Spleen (tissue), 11 donors: ENCODE measurements around the gene SUB1. TPM values are rescaled to one million over a fixed set of nuclear protein-coding genes. Genes with fewer than 3 reads are reported as not detected.

Experiments
- DNase-seq: peaks from one replicate; pipeline ENCODE4 v3.0.0-alpha.2; 2020
- H3K27ac ChIP-seq, 8 donors: fragments of 200-600 bp; sonication (generic) in 7 of 8; 1 replicate in 4 of 8; 2 replicates in 4 of 8; pipeline versions ENCODE4 v1.5.0 to v1.8.0; 2016 to 2021; ENCODE audit warnings: inconsistent platforms in 4 of 8, mild to moderate bottlenecking in 4 of 8, moderate library complexity in 1 of 8
- H3K27me3 ChIP-seq, 7 donors: fragments of 200-600 bp; sonication (generic) in 6 of 7; replicated peaks in 1 of 7; 1 replicate in 4 of 7; 2 replicates in 3 of 7; pipeline versions ENCODE4 v1.5.0 to v1.8.0; 2016 to 2021; ENCODE audit warnings: inconsistent platforms in 3 of 7, mild to moderate bottlenecking in 1 of 7
- H3K36me3 ChIP-seq, 6 donors: fragments of 200-600 bp; sonication (generic) in 5 of 6; 1 replicate in 4 of 6; 2 replicates in 2 of 6; pipeline versions ENCODE4 v1.5.0 to v1.8.0; 2016 to 2021; ENCODE audit warnings: inconsistent platforms in 2 of 6
- H3K4me1 ChIP-seq, 6 donors: fragments of 200-600 bp; sonication (generic) in 5 of 6; 1 replicate in 3 of 6; 2 replicates in 3 of 6; pipeline versions ENCODE4 v1.5.0 to v1.8.0; 2016 to 2021; ENCODE audit warnings: inconsistent platforms in 3 of 6
- H3K4me3 ChIP-seq, 8 donors: fragments of 200-600 bp; sonication (generic) in 7 of 8; 1 replicate in 4 of 8; 2 replicates in 4 of 8; pipeline versions ENCODE4 v1.5.0 to v1.8.0; 2016 to 2021; ENCODE audit warnings: inconsistent platforms in 4 of 8, mild to moderate bottlenecking in 4 of 8, moderate library complexity in 2 of 8
- H3K9me3 ChIP-seq, 8 donors: fragments of 200-600 bp; sonication (generic) in 7 of 8; 1 replicate in 4 of 8; 2 replicates in 4 of 8; pipeline versions ENCODE4 v1.5.0 to v1.8.0; 2016 to 2021; ENCODE audit warnings: inconsistent platforms in 4 of 8
- CTCF ChIP-seq, 11 experiments: fragments of 200-600 bp in 7 of 11; fragments of 450-650 bp in 4 of 11; sonication (generic) in 4 of 11; IDR thresholded peaks in 8 of 11; conservative IDR thresholded peaks in 3 of 11; 1 replicate in 7 of 11; 2 replicates in 4 of 11; pipeline versions ENCODE4 v1.4.0 to v1.8.0; 2016 to 2021; ENCODE audit warnings: antibody characterized with exemption in 11 of 11, inconsistent platforms in 4 of 11, mild to moderate bottlenecking in 1 of 11
- POLR2A ChIP-seq, 3 donors: fragments of 450-650 bp; IDR thresholded peaks; one replicate each; pipeline ENCODE4 v1.5.1; 2017; ENCODE audit warnings: antibody characterized with exemption in 3 of 3, mild to moderate bottlenecking in 1 of 3
- POLR2AphosphoS5 ChIP-seq, 3 donors: sonication (generic); formaldehyde crosslinking; IDR thresholded peaks; one replicate each; pipeline ENCODE4 v1.5.1; 2017; ENCODE audit warnings: antibody characterized with exemption in 3 of 3
- WGBS, 5 donors: extraction: QIAGEN DNeasy Blood & Tissue Kit in 3 of 5; methylation state at CpG; one replicate each; pipeline versions ENCODE4 v1.1.5 to v1.1.7; 2013 to 2018; 5-methylcytosine and 5-hydroxymethylcytosine counted together
- intact Hi-C: fragments of 100-400 bp; cut with DNase I; formaldehyde crosslinking; loops from one replicate; pipeline ENCODE4 v1.15.0; 2023; ENCODE audit warnings: low total_unique reads
- polyA plus RNA-seq, 3 donors: library from polyadenylated mRNA; stranded (reverse); fragments of 200-250 nt; gene quantifications; one replicate each; pipeline ENCODE4 v1.2.1, GENCODE V29; 2013
- total RNA-seq, 7 donors: library from RNA; depleted of rRNA in 3 of 7; stranded (reverse); fragments of >200 nt in 3 of 7; fragmentation: NEBNext Ultra II Directional in 4 of 7; extraction: Animal tissue kit (Norgen Biotek cat#: 25700) in 4 of 7; gene quantifications; one replicate each; pipeline versions ENCODE4 v1.1.0 to v1.2.1, GENCODE V29; 2016 to 2021
- donor health status: healthy with polysubstance abuse.
- donor health status: DM: no; HTN: no; CAD: no; lungs with moderate emphysema.
- donor health status: DM: no; HTN: no; CAD: no.
- donor health status: Bipolar disorder and iron deficiency.
- donor health status: healthy.
- donor health status: DM: no; HTN: no; CAD: no.
- donor health status: DM: yes; HTN: yes; CAD: no.

Gene SUB1
- total and polyA plus RNA-seq, 10 donors: 157 to 262 (median 215) TPM

DNA sequence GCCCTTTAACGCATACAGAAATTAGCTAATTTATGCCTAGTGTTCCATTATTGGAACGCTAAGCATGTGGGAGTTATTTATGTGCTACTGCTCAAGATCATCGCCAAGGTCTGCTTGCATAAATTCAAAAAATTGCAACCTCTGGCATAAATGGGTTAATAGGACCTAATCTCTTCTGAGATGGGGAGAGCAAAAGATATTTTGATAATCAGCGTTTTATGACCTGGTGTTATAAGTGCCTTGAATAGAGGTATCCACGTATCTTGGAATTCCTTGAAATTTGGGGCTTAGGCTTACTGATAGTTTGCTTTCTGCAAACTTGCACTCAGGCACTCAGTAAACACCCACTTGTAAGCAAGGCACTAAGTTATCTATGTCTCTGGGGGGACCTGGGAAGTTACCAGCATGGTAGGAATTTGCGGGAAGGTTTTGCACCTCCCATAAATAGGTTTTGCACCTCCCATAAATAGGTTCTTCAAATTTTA lies 1.8 kb downstream of the SUB1 start:
- no peaks in the 10 kb centered on the region for H3K9me3 ChIP-seq
- TF ChIP-seq POLR2A (IDR thresholded peaks at IDR 0.05) (no peak), CTCF (IDR thresholded peaks at IDR 0.05 in 8 of 11, conservative IDR thresholded peaks at IDR 0.05 in 3 of 11) (no peak), POLR2AphosphoS5 (IDR thresholded peaks at IDR 0.05) (no peak)
- peak overlapping the region in 5 of 8 donors; percentile 98 to 100 (median 100) for H3K27ac ChIP-seq
- intact Hi-C loops: no loop called here
- no peaks in the 10 kb centered on the region for H3K27me3 ChIP-seq
- H3K36me3 ChIP-seq: peaks cover 0 to 41% (median 30%) of the 10 kb centered on the region in 6 donors
- WGBS, 5 donors: 72 to 90% (median 81%) methylated on average over 6 of the region's 6 CpGs
- H3K4me1 ChIP-seq: peaks cover 48 to 93% (median 88%) of the 10 kb centered on the region in 6 donors
- H3K4me3 ChIP-seq: peak overlapping the region; percentile 60 to 88 (median 78)
- no peak for DNase-seq

GRCh38 chr5:32589416-32589815 lies 4.1 kb downstream of the SUB1 start:
- Histone ChIP-seq H3K36me3 (peaks cover 0 to 64% (median 53%) of the 10 kb centered on the region in 6 donors), H3K4me3 (no peak overlapping the region)
- intact Hi-C loops: no loop called here

GRCh38 chr5:32589942-32590869 lies 4.8 kb downstream of the SUB1 start:
- H3K36me3 ChIP-seq: peaks cover 0 to 72% (median 60%) of the 10 kb centered on the region in 6 donors
- no peak overlapping the region for H3K4me3 ChIP-seq
- peak; percentile 62 to 86 (median 80) for TF ChIP-seq CTCF (IDR thresholded peaks at IDR 0.05 in 8 of 11, conservative IDR thresholded peaks at IDR 0.05 in 3 of 11)
- TF ChIP-seq POLR2A (IDR thresholded peaks at IDR 0.05): no peak
- no peak for TF ChIP-seq POLR2AphosphoS5 (IDR thresholded peaks at IDR 0.05)
- no peaks in the 10 kb centered on the region for H3K27me3 ChIP-seq
- no peaks in the 10 kb centered on the region for H3K9me3 ChIP-seq
- intact Hi-C loops: loop anchor here (5.0 kb wide), 1 partner anchor 98 kb away; no protein-coding TSS in a partner anchor
- no peak for DNase-seq
- peaks cover 23 to 93% (median 79%) of the 10 kb centered on the region in 6 donors for H3K4me1 ChIP-seq
- no peak overlapping the region for H3K27ac ChIP-seq
- WGBS, 5 donors: 78 to 88% (median 80%) methylated on average over 14 to 15 of the region's 15 CpGs

More at GRCh38 chr5:32589416-32589815, 4.1 kb downstream of the SUB1 start:
- H3K27me3 ChIP-seq: no peaks in the 10 kb centered on the region
- no peaks in the 10 kb centered on the region for H3K9me3 ChIP-seq
- H3K27ac ChIP-seq: no peak overlapping the region
- 79 to 91% (median 80%) methylated on average over 8 of the region's 8 CpGs for WGBS, 5 donors
- H3K4me1 ChIP-seq: peaks cover 30 to 93% (median 80%) of the 10 kb centered on the region in 6 donors
- TF ChIP-seq POLR2AphosphoS5 (IDR thresholded peaks at IDR 0.05) (no peak), POLR2A (IDR thresholded peaks at IDR 0.05) (no peak), CTCF (IDR thresholded peaks at IDR 0.05 in 8 of 11, conservative IDR thresholded peaks at IDR 0.05 in 3 of 11) (no peak)
- DNase-seq: no peak

DNA sequence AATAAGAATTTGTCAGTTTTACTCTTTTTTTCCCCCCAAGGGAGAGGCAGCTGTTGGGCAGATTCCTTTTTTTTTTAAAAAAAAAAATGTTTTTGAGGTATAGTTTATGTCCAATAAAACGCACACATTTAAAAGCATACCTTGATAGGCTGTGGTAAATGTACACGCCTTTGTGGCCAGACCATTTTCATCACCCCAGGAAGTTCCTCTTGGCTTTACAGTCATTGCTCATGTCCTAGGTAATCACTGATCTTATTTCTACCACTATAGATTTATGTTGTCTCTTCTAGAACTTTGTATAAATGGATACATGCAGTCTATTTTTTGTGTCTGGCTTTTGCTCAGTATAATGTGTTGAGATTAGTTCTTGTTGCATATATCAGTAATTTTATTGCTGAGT lies 9.8 kb downstream of the SUB1 start:
- no peak for DNase-seq
- Histone ChIP-seq H3K36me3 (peaks cover 0 to 100% (median 77%) of the 10 kb centered on the region in 6 donors), H3K27ac (peak overlapping the region in 2 of 8 donors; percentile 18 to 26), H3K4me1 (peaks cover 11 to 100% (median 74%) of the 10 kb centered on the region in 6 donors), H3K27me3 (no peaks in the 10 kb centered on the region), H3K9me3 (no peaks in the 10 kb centered on the region), H3K4me3 (no peak overlapping the region)
- intact Hi-C loops: no loop called here
- TF ChIP-seq POLR2AphosphoS5 (IDR thresholded peaks at IDR 0.05) (no peak), CTCF (IDR thresholded peaks at IDR 0.05 in 8 of 11, conservative IDR thresholded peaks at IDR 0.05 in 3 of 11) (no peak), POLR2A (IDR thresholded peaks at IDR 0.05) (no peak)
- 44 to 69% (median 50%) methylated on average over 2 of the region's 2 CpGs for WGBS, 5 donors
